ENCODE results near the gene LYST.

DNA sequence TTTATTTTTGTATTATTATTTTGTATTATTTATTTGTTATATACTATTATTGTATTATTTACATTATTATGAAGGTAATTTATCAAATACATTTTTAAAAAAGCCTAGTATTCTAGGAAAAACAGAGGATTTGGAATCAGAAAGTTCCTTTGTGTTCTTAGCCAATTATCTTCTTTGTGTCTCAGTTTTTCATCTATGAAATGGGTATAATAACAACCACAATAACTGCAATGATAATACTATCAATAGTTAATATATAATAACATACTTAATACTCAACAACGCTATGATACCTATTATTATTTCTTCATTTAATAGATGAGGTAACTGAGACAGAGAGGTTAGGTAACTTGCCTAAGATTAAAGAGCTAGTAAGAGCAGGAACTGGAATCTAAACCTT lies 136.7 kb downstream of the LYST start:
- no peak for TF ChIP-seq ARNT (IDR thresholded peaks at IDR 0.05)
- no peak for TF ChIP-seq BHLHE40 (IDR thresholded peaks at IDR 0.05; ENCODE audit: borderline replicate concordance)
- no peak for TF ChIP-seq SUZ12 (IDR thresholded peaks at IDR 0.05)
